A549 (cell line): ENCODE results near the gene USP6NL. TPM values are rescaled to one million over a fixed set of nuclear protein-coding genes. Genes with fewer than 3 reads are reported as not detected.

Source experiments
- ATAC-seq, 2 experiments: fragments of 200-7000 bp in 1 of 2; fragments of >200 bp in 1 of 2; cut with Nextera tagmentation in 1 of 2; cut with Tn5 transposase in 1 of 2; 3 replicates each; pipeline versions ENCODE4 v1.8.0 to v1.9.1; 2018 to 2020; ENCODE audit warnings: mild to moderate bottlenecking in 1 of 2, moderate library complexity in 1 of 2
- CTCF ChIA-PET: fragments of 300-600 bp; sonication (Branson Sonifier 250); formaldehyde crosslinking; extraction: SDS; loops from one replicate; lab custom pipeline; 2021; ENCODE audit warnings: antibody characterized with exemption, inconsistent platforms; lab: Yijun Ruan, JAX
- POLR2A ChIA-PET: fragments of 350-600 bp; formaldehyde crosslinking; extraction: SDS; loops from one replicate; lab custom pipeline; 2021; ENCODE audit warnings: antibody characterized with exemption, inconsistent platforms; lab: Yijun Ruan, JAX
- DNase-seq, 2 experiments: peaks; one replicate each; pipeline versions ENCODE4 v3.0.0 to v3.0.0-alpha.2; 2011 to 2016; ENCODE audit warnings: low read depth in 1 of 2, low spot score in 1 of 2
- FAIRE-seq: peaks from 2 replicates; lab custom pipeline; 2011; peaks lifted over from hg19 to GRCh38; lab: Jason Lieb, UNC
- H3K27ac ChIP-seq, 2 experiments: fragments of >200 bp; sonication (Bioruptor Twin); formaldehyde crosslinking; 3 replicates each; pipeline ENCODE4 v1.5.1; 2016 to 2017
- H3K4me1 ChIP-seq: fragments of >200 bp; sonication (Bioruptor Twin); formaldehyde crosslinking; 3 replicates; pipeline ENCODE4 v1.6.1; 2016
- H3K4me2 ChIP-seq: fragments of >200 bp; sonication (Bioruptor Twin); formaldehyde crosslinking; 3 replicates; pipeline ENCODE4 v1.6.1; 2016
- H3K4me3 ChIP-seq: fragments of >200 bp; sonication (Bioruptor Twin); formaldehyde crosslinking; 3 replicates; pipeline ENCODE4 v1.5.1; 2016
- H3K9me3 ChIP-seq: fragments of >200 bp; sonication (Bioruptor Twin); formaldehyde crosslinking; 3 replicates; pipeline ENCODE4 v1.6.1; 2016
- CBX8 ChIP-seq: fragments of 200-600 bp; sonication (generic); IDR thresholded peaks from 2 replicates; pipeline ENCODE4 v1.6.1; 2016
- EP300 ChIP-seq, 2 experiments: fragments of >200 bp; sonication (Bioruptor Twin); formaldehyde crosslinking; IDR thresholded peaks; 2 replicates in 1 of 2; 3 replicates in 1 of 2; pipeline ENCODE4 v1.6.1; 2016 to 2017
- ESRRA ChIP-seq: fragments of 150-350 bp; IDR thresholded peaks from 2 replicates; pipeline ENCODE4 v1.6.1; 2014; ENCODE audit warnings: mild to moderate bottlenecking, low read length, borderline replicate concordance
- HDAC2 ChIP-seq: fragments of 200-600 bp; sonication (generic); IDR thresholded peaks from 2 replicates; pipeline ENCODE4 v1.6.1; 2016
- HOXA7 ChIP-seq: fragments of 250-450 bp; sonication (Bioruptor Pico); IDR thresholded peaks from 2 replicates; pipeline ENCODE4 v1.5.0; 2020; ENCODE audit warnings: mild to moderate bottlenecking, moderate library complexity
- HOXB5 ChIP-seq: fragments of 250-450 bp; sonication (Bioruptor Pico); IDR thresholded peaks from 2 replicates; pipeline ENCODE4 v1.5.0; 2020; ENCODE audit warnings: mild to moderate bottlenecking, moderate library complexity
- JUN ChIP-seq, 2 experiments: fragments of >200 bp; sonication (Bioruptor Twin); formaldehyde crosslinking; IDR thresholded peaks; 2 replicates in 1 of 2; 3 replicates in 1 of 2; pipeline ENCODE4 v1.6.1; 2016 to 2017
- KDM1A ChIP-seq: fragments of 200-600 bp; sonication (generic); IDR thresholded peaks from 2 replicates; pipeline ENCODE4 v1.6.1; 2016; ENCODE audit warnings: low read depth, mild to moderate bottlenecking
- KDM5A ChIP-seq: fragments of 200-600 bp; sonication (generic); IDR thresholded peaks from 2 replicates; pipeline ENCODE4 v1.6.1; 2016; ENCODE audit warnings: antibody characterized with exemption, mild to moderate bottlenecking
- MYC ChIP-seq: IDR thresholded peaks from 2 replicates; pipeline ENCODE4 v1.6.1; 2012; ENCODE audit warnings: mild to moderate bottlenecking, inconsistent platforms, low read length, improper control_type of control experiment, borderline replicate concordance
- NFE2L2 ChIP-seq: fragments of 150-350 bp; conservative IDR thresholded peaks from 2 replicates; pipeline ENCODE4 v1.6.1; 2014; ENCODE audit warnings: low read length
- NPAS2 ChIP-seq: fragments of 250-450 bp; sonication (Bioruptor Pico); IDR thresholded peaks from 2 replicates; pipeline ENCODE4 v1.8.0; 2022; ENCODE audit warnings: mild to moderate bottlenecking, moderate library complexity, borderline replicate concordance
- PHF8 ChIP-seq: fragments of 200-600 bp; sonication (generic); IDR thresholded peaks from 2 replicates; pipeline ENCODE4 v1.6.1; 2016; ENCODE audit warnings: low read depth, mild to moderate bottlenecking, antibody characterized with exemption, moderate library complexity, borderline replicate concordance
- POLR2A ChIP-seq: IDR thresholded peaks from 2 replicates; pipeline ENCODE4 v1.6.1; 2012; ENCODE audit warnings: mild to moderate bottlenecking, low read length
- POLR2AphosphoS2 ChIP-seq: conservative IDR thresholded peaks from 2 replicates; pipeline ENCODE4 v1.6.1; 2012; ENCODE audit warnings: low read length, improper control_type of control experiment, inconsistent platforms
- RARB ChIP-seq: fragments of 250-450 bp; sonication (Bioruptor Pico); IDR thresholded peaks from 2 replicates; pipeline ENCODE4 v1.8.0; 2021; ENCODE audit warnings: mild to moderate bottlenecking, moderate library complexity
- RCOR1 ChIP-seq: fragments of 150-350 bp; IDR thresholded peaks from 2 replicates; pipeline ENCODE4 v1.6.1; 2014; ENCODE audit warnings: antibody characterized with exemption, low read length, low read depth
- RNF2 ChIP-seq: fragments of 200-600 bp; sonication (generic); IDR thresholded peaks from 2 replicates; pipeline ENCODE4 v1.6.1; 2016; ENCODE audit warnings: low read depth, mild to moderate bottlenecking, antibody characterized with exemption, moderate library complexity, borderline replicate concordance
- TP53 ChIP-seq: fragments of 250-450 bp; sonication (Bioruptor Pico); IDR thresholded peaks from 2 replicates; pipeline ENCODE4 v1.5.0; 2021; ENCODE audit warnings: mild to moderate bottlenecking, moderate library complexity
- ZNF302 ChIP-seq: fragments of 250-450 bp; sonication (Bioruptor Pico); IDR thresholded peaks from 2 replicates; pipeline ENCODE4 v1.9.0; 2021; ENCODE audit warnings: inconsistent platforms, mild to moderate bottlenecking, moderate library complexity
- WGBS: methylation state at CpG from one replicate; pipeline ENCODE4 v1.1.6; 2017; ENCODE audit errors: missing lambda C conversion rate; 5-methylcytosine and 5-hydroxymethylcytosine counted together
- polyA plus RNA-seq, 4 experiments: library from polyadenylated mRNA; depleted of rRNA in 3 of 4; stranded (reverse); fragments of >200 nt; fragmentation: RNase III in 1 of 4; extraction: RNeasy Plus Mini Kit Qiagen cat#74134 plus additional on column Dnase treatment in 1 of 4; gene quantifications; 2 replicates in 3 of 4; 3 replicates in 1 of 4; pipeline ENCODE4 v1.2.3, GENCODE V29; 2011 to 2017
- TF ChIP-seq, protein P1 (sequence below): fragments of >200 bp; sonication (Bioruptor Twin); formaldehyde crosslinking; IDR thresholded peaks from 3 replicates; pipeline ENCODE4 v1.5.1; 2016
- TF ChIP-seq, protein P2 (sequence below): fragments of 450-650 bp; IDR thresholded peaks from 2 replicates; pipeline ENCODE4 v1.6.1; 2014; ENCODE audit warnings: antibody characterized with exemption
- TF ChIP-seq, protein P3 (sequence below): fragments of 250-450 bp; sonication (Bioruptor Pico); IDR thresholded peaks from 2 replicates; pipeline ENCODE4 v1.5.0; 2021; ENCODE audit warnings: mild to moderate bottlenecking, moderate library complexity, borderline replicate concordance
- TF ChIP-seq, protein P4 (sequence below): IDR thresholded peaks from 2 replicates; pipeline ENCODE4 v1.6.1; 2012; ENCODE audit warnings: low read depth, borderline replicate concordance
- TF ChIP-seq, protein P5 (sequence below): fragments of 250-450 bp; sonication (Bioruptor Pico); IDR thresholded peaks from 2 replicates; pipeline ENCODE4 v1.5.0; 2020; ENCODE audit warnings: low read depth, mild to moderate bottlenecking, moderate library complexity

USP6NL gene
- polyA plus RNA-seq, 2 of the 4 experiments (the other 2 are of a cell fraction) = 10.6 to 18.2 TPM

DNA sequence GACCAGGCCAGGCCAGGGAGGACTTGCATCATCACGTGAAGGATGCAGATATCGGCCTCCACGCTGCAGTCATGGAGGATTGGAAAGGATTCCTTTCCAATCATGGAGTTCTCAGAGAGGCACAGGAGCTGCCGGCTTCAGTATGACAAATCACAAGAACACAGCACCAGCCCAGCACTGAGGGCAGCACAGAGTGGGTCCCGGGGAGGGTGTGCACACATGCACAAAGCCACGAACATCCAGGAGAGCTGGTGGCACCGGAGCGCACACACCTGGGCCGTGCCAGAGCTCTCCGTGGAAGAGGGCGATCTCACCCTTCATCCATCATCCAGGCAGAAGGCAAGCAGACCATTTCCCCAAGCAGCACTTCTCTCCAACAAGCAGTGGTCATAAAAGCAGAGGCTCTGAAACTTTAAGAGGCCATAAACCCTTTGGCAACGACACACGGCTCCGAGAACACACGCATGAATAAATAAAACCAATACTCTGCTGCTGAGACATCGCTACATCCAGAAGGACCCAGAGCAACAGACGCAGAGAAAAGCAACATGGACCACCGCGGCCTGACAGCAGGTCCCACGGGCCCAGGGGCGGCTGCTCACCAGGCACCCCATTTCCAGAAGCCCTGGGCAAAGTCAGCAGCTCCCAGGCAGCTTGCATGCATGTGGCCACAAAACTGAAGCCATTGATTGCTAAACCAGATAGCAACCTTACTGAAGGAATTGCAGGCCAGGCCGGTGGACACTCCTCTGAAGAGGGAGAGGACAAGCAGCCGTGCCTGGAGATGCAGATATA, 180.8 kb downstream of the USP6NL start:
- H3K27ac ChIP-seq = no peak overlapping the region
- POLR2A ChIA-PET = no interaction called here
- FAIRE-seq (no peak), ATAC-seq (no peak), DNase-seq (no peak)
- peaks cover 3% of the 10 kb centered on the region; the same call in 1 of the 3 replicates for H3K9me3 ChIP-seq
- TF ChIP-seq MYC (no peak), CBX8 (no peak), TP53 (CRISPR knock-in tag) (no peak), POLR2AphosphoS2 (no peak), HOXA7 (no peak), KDM1A (no peak), ESRRA (no peak)
- TF ChIP-seq, protein P1, sequence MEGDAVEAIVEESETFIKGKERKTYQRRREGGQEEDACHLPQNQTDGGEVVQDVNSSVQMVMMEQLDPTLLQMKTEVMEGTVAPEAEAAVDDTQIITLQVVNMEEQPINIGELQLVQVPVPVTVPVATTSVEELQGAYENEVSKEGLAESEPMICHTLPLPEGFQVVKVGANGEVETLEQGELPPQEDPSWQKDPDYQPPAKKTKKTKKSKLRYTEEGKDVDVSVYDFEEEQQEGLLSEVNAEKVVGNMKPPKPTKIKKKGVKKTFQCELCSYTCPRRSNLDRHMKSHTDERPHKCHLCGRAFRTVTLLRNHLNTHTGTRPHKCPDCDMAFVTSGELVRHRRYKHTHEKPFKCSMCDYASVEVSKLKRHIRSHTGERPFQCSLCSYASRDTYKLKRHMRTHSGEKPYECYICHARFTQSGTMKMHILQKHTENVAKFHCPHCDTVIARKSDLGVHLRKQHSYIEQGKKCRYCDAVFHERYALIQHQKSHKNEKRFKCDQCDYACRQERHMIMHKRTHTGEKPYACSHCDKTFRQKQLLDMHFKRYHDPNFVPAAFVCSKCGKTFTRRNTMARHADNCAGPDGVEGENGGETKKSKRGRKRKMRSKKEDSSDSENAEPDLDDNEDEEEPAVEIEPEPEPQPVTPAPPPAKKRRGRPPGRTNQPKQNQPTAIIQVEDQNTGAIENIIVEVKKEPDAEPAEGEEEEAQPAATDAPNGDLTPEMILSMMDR = no peak
- no peak overlapping the region for H3K4me3 ChIP-seq
- CTCF ChIA-PET = interaction anchor here (1.3 to 1.4 kb wide), 2 partner anchors 47 to 64 kb away, joined by 4 read pairs; no protein-coding TSS in a partner anchor
- WGBS = 52% methylated on average over 23 of the region's 23 CpGs
- H3K4me2 ChIP-seq = no peak overlapping the region
- H3K4me1 ChIP-seq = no peaks in the 10 kb centered on the region

DNA sequence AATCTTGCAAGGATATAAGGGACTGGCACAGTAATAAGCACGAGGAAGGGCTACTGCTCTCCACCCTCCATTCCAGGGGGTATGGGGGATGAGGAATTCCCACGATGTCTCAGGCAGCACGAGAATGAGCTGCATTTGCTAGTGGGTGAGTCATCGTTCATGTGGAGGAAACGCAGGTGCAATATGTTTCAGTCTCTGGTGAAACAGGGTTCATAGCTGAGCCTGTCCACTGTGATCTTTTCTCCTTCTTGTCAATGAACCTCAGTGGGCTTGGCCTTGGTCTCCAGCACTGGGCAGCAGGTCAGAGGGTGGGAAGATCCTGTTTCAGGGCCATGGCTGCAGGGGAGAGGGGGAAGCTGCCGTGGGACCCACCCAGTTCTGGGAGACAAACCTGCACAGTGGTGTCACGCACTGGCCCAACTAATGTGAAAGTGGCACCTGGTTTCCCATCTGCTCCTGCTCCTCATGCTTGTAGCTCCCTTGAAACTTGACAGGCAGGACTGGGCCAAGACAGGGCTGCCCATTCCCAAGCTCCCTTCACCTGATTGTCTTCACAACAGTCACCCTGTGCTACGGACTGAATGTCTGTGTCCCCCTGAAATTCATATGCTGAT, 181.9 kb downstream of the USP6NL start:
- no peak for FAIRE-seq
- H3K4me2 ChIP-seq = no peak overlapping the region
- ChIA-PET CTCF (interaction anchor here (1.3 to 1.4 kb wide), 2 partner anchors 49 to 65 kb away, joined by 4 read pairs; no protein-coding TSS in a partner anchor), POLR2A (no interaction called here)
- WGBS = 25% methylated on average over 7 of the region's 8 CpGs
- no peak overlapping the region for H3K27ac ChIP-seq
- H3K9me3 ChIP-seq = peaks cover 3% of the 10 kb centered on the region; the same call in 1 of the 3 replicates
- H3K4me3 ChIP-seq = no peak overlapping the region
- TF ChIP-seq JUN (IDR thresholded peaks at IDR 0.05) (no peak), POLR2A (no peak), NFE2L2 (no peak), EP300 (IDR thresholded peaks at IDR 0.05) (no peak), RCOR1 (no peak), MYC (no peak), PHF8 (no peak), KDM5A (no peak), RNF2 (no peak), HOXB5 (CRISPR knock-in tag) (no peak), CBX8 (no peak), ZNF302 (CRISPR knock-in tag) (no peak), HDAC2 (no peak), RARB (CRISPR knock-in tag) (no peak), NPAS2 (no peak)
- TF ChIP-seq, protein P2, sequence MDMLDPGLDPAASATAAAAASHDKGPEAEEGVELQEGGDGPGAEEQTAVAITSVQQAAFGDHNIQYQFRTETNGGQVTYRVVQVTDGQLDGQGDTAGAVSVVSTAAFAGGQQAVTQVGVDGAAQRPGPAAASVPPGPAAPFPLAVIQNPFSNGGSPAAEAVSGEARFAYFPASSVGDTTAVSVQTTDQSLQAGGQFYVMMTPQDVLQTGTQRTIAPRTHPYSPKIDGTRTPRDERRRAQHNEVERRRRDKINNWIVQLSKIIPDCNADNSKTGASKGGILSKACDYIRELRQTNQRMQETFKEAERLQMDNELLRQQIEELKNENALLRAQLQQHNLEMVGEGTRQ = no peak
- TF ChIP-seq, protein P3, sequence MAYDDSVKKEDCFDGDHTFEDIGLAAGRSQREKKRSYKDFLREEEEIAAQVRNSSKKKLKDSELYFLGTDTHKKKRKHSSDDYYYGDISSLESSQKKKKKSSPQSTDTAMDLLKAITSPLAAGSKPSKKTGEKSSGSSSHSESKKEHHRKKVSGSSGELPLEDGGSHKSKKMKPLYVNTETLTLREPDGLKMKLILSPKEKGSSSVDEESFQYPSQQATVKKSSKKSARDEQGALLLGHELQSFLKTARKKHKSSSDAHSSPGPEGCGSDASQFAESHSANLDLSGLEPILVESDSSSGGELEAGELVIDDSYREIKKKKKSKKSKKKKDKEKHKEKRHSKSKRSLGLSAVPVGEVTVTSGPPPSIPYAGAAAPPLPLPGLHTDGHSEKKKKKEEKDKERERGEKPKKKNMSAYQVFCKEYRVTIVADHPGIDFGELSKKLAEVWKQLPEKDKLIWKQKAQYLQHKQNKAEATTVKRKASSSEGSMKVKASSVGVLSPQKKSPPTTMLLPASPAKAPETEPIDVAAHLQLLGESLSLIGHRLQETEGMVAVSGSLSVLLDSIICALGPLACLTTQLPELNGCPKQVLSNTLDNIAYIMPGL (CRISPR knock-in tag) = no peak
- TF ChIP-seq, protein P4, sequence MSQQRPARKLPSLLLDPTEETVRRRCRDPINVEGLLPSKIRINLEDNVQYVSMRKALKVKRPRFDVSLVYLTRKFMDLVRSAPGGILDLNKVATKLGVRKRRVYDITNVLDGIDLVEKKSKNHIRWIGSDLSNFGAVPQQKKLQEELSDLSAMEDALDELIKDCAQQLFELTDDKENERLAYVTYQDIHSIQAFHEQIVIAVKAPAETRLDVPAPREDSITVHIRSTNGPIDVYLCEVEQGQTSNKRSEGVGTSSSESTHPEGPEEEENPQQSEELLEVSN = no peak
- TF ChIP-seq, protein P5, sequence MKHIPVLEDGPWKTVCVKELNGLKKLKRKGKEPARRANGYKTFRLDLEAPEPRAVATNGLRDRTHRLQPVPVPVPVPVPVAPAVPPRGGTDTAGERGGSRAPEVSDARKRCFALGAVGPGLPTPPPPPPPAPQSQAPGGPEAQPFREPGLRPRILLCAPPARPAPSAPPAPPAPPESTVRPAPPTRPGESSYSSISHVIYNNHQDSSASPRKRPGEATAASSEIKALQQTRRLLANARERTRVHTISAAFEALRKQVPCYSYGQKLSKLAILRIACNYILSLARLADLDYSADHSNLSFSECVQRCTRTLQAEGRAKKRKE (CRISPR knock-in tag) = no peak
- TF ChIP-seq, all 56 proteins: peak for 0
- ATAC-seq = no peak
- no peaks in the 10 kb centered on the region for H3K4me1 ChIP-seq
- no peak for DNase-seq
